GM12865 (cell line): Measurements from ENCODE around the gene SP140L.
"Not testable (repeated sequence)": the region's sequence is repeated elsewhere in the genome, so short reads cannot be mapped to it uniquely, and the experiment has no call there.

ENCODE experiments used
- DNase-seq: peaks from one replicate; pipeline ENCODE4 v3.0.0; 2010; ENCODE audit warnings: low read depth
- H3K4me3 ChIP-seq: 2 replicates; pipeline ENCODE4 v1.5.1; 2011; ENCODE audit warnings: mild to moderate bottlenecking, low read depth, low read length, control low read depth
- CTCF ChIP-seq: IDR thresholded peaks from 2 replicates; pipeline ENCODE4 v1.5.1; 2011; ENCODE audit warnings: low read length, control low read depth, low read depth, inconsistent platforms; ENCODE audit not compliant: insufficient read depth; ENCODE audit errors: missing control alignments

SP140L gene

DNA sequence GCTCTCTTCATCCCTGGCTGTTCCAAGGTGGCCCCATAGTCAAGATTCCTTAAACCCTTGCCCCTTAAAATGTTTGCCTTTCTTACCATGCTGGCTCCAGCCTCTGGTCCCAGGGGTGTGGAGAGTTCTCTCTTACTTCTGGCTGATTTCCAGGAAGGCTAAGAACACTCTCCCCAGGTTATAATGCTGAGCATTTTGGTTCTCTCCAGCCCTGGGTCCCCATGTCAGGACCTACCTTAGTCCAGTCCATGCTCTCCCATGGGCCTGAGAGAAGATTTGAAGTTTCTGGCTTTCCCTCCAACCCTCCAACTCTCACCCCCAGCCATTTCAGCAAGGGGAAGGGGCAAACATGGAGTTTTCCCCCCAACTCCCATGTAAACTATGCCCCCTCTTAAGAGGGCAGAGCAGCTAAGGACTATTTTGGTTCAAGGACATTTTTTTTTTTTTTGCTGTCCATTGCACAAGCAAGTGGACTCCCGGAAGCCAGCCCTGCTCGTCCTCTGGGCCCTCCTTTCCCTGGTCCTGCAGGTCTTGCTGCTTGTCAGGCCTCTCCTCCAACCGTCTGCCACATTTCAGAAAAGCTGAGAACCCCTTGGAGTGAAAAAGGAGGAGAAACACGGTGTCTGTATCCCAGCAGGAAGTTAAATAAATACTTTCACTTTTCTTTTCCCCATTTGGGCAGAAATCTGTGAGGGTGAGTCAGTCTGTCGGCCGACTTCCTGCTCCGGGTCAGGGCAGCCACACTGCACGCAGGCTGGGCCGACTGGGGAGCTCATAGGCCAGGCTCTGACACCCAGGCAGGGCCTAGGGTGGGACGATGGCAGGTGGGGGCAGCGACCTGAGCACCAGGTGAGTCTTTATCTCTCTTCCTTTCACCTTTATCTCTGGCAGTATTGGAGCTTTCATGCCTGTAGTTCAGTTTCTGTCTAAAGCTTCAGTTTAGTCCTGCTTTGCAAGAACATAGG is at the start of gene SP140L:
TSS of gene SP140L (plus strand) at position 741 of the 965 bp plus-strand sequence. CDS start at position 818, 77 bp downstream.
- DNase-seq: peak; percentile 88
- no peak for TF ChIP-seq CTCF
- peak within 1 kb of the TSS; percentile 84 for H3K4me3 ChIP-seq

- TF ChIP-seq CTCF: no peak
- H3K4me3 ChIP-seq: no peak overlapping the region
- DNase-seq: no peak
Measured at GRCh38 chr2:230282936-230283335, 44.1 kb upstream of the SP140L start.

- no peak for TF ChIP-seq CTCF
- H3K4me3 ChIP-seq: no peak overlapping the region
- DNase-seq: no peak
Measured at GRCh38 chr2:230286048-230286447, 40.9 kb upstream of the SP140L start.

DNA sequence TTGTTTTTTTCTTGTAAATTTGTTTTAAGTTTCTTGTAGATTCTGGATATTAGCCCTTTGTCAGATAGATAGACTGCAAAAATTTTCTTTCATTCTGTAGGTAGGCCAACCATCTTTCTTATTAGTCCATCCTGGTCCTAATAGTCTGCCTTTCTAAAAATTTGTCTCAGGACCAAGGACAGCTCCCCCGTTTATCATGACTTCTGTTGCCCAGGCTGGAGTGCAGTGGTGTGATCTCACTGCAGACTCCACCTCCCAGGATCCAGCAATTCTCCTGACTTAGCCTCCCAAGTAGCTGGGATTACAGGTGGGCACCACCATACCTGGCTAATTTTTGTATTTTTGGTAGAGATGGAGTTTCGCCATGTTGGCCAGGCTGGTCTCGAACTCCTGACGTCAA is 37.7 kb upstream of the SP140L start:
- not testable (repeated sequence) for DNase-seq, H3K4me3 ChIP-seq

DNA sequence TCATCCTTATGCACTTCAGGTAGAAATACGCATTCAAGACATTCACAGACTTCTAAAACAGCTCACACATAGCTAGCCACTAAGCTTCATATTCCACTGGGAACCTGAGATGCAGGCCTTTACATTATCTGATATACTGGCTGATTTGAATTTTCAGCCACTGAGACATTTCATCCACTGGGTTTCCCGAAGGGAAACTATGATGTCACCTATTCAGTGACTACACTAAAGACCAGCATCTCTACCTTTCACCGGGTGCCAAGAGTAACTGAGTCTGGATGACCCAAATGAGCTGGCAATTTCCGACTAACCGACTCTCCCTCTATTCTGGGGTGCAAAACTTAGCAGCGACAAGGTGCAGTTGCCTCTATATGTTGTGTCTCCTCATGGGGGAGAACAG is 31.8 kb upstream of the SP140L start:
- TF ChIP-seq CTCF: no peak
- no peak overlapping the region for H3K4me3 ChIP-seq
- DNase-seq: no peak

GRCh38 chr2:230296917-230297316 is 30.1 kb upstream of the SP140L start:
- TF ChIP-seq CTCF: no peak
- H3K4me3 ChIP-seq: no peak overlapping the region
- no peak for DNase-seq

GRCh38 chr2:230299618-230300017 is 27.4 kb upstream of the SP140L start:
- TF ChIP-seq CTCF: no peak
- DNase-seq: no peak

More at GRCh38 chr2:230299618-230300017, 27.4 kb upstream of the SP140L start:
- no peak overlapping the region for H3K4me3 ChIP-seq
